GM19035 (cell line): ENCODE data around the gene PRDM10.
A peak's percentile ranks its signal among the peaks of the same experiment; 100 is the strongest.
"Not testable (repeated sequence)": the region's sequence is repeated elsewhere in the genome, so short reads cannot be mapped to it uniquely, and the experiment has no call there.

Source experiments
- ATAC-seq: cut with Tn5 transposase; IDR thresholded peaks from one replicate; pipeline ENCODE4 v1.9.1; 2021; ENCODE audit not compliant: unreplicated experiment

Gene PRDM10

DNA sequence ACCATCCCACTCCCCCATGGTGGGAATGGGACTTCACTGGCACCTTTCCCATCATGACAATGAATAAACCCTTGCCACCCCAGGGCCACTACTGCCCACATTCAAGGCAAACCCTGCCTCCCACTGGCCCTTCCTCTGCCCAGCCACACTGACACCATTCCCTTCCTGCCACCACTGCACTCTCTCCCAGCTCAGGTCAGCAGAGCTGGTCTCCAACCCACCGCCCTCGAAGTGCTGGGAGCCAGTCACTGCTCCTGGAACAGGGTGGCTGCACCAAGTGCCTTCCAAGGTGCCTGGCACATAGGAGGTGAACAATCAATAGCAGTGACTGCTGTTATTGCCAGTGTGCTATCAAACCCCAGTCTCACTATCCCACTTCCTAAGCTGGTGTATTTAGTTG is 27.1 kb downstream of the PRDM10 start:
- ATAC-seq: no peak

DNA sequence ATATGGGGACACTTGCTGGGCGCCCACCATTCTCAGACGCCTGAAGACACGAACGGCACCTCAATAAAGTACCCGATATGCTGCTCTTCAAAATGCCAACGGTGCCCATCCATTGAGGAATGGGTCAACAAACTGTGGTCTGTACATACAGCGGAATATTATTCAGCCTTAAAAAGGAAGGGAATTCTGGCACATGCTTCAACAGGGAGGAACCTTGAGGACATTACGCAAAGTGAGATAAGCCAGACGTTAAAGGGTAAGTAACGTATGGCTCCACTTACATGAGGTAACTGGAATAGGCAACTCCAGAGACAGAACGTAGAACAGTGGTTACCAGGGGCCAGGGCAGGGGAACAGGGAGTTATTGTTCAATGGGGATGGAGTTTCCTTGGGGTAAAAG is 28.0 kb downstream of the PRDM10 start:
- ATAC-seq: no peak

DNA sequence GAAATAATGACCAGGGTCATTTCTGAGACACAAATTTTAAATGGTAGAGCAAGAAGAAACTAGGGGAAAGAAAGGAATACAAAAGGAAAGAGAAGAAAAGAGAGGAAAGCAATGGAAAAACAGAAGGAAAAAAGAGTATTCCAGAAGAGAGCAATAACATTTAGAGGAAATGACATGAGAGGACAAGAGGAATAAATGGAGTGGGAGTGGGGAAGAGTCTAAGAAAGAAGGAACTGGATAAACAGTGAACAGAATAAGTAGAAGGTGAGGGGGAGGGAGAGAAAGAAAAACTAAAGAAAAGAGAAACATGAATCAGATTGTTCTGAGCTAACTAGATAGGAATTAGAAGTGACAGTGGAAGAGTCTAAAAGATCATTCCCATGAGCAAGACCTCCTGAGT is 28.4 kb downstream of the PRDM10 start:
- ATAC-seq: no peak

DNA sequence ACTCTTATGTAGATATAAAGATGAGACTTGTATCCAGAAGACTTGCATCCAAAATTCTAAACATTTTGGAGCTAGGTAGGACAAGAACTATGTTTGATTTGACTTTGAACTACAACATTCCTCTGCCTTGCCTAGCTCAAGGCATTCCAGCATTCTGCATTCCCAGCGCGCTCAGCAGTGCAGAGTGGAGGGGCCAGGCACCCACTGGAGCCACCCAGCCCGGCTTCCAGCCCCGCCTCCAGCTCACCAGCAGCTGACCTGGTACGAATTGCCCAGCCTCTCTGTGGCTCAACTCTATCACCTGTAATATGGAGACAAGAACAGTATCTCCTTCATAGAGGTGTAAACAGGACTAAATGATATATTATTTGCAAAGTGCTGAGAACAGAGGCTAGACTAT is 28.8 kb downstream of the PRDM10 start:
- no peak for ATAC-seq

DNA sequence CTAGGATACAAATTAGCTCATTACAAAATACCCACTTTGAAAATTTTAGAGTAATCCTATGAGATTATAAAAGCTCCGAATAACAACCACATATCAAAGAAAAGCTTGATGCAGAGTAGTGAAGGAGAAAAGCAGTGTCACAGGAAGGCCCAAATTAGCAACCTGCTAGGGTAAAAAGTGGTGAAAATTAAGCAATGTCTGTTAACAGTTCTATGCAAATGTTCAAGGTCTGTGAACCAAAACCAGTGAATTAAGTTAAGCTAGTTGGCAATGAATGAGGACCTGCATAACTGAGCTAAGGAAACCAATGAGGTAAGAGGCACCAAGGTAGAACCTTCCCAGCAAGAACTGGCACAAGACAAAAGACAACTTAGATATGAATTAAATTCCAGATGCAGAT is 29.6 kb downstream of the PRDM10 start:
- ATAC-seq: peak; percentile 91

DNA sequence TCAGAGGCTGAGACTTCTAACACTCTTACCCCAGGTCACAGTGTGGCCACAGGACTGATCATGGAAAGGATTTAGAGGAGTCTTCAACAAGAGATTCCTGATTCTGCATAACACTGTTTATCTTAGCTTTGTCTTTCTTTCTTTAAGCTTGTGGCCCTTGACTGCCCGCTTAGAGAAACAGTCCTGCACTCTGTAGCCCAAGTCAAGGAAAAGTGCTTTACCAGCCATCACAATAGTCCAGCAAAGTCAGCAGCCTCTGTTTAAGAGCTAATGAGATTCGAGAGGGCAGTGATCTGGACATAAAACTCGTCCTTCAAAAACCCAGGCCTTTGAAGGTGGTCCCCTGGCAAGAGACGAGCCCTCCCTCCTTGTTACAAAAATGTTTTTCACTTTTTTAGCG is 30.0 kb downstream of the PRDM10 start:
- ATAC-seq: no peak

DNA sequence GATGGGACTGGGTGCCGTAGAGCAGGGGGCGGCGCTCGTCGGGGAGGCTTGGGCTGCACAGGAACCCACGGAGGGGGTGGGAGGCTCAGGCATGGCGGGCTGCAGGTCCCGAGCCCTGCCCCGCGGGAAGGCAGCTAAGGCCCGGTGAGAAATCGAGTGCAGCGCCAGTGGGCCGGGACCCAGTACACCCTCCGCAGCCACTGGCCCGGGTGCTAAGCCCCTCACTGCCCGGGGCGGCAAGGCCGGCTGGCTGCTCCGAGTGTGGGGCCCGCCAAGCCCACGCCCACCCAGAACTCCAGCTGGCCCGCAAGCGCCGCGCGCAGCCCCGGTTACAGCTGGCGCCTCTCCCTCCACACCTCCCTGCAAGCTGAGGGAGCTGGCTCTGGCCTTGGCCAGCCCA is 30.8 kb downstream of the PRDM10 start:
- not testable (repeated sequence) for ATAC-seq

DNA sequence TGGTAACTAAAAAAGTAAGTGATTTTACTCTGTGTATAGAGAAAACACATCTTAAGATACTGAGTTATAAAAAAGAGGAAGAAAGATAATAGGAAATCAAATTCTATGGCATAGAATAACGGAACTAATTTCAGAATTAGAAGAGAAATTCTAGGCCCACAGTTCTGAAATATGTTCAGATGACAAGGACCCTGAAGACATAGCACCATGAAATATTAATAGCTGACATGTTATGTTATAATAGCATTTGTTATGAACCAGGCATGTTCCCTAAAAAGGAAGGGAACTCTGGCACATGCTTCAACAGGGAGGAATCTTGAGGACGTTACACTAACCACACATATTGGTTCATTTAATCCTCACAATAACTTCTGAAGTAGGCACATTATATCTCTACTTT is 32.7 kb downstream of the PRDM10 start:
- ATAC-seq: no peak

DNA sequence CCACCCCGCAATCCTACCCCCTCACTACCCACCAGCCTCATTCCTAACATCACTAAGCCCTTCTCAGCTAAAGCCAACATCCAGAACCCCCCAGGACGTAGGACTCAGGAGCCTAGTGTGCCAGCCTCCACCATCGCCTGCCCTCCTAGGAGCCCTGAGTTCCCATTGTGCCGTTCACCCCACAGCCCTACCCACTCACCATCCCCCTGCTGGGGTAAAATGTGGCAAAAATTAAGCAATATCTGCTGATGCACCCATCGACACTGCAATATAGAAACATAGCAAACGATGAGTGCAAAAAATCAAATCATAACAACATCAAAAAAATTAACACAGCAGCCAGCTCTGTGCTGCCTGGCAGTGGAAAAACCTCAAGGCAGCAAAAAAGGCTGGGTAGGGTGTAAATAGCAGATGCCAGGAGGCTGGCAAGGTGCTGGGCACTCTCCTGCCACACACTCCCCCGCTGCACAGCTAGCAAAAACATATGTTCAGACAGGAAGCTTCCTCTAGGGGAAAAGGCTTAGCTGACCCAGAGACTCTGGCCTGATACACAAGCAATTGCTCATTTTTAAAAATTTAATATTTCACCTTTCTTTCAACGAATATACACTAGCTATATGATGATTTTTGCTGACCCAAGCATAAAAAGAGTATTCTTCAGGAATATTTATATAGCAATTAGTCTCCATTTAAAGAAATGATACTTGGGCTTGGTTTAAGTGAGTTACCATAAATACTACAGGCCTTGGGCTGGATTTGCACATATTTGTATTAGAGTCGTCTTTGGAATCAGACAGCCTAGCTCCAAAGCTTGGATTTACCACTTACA is 33.8 kb downstream of the PRDM10 start:
- no peak for ATAC-seq

DNA sequence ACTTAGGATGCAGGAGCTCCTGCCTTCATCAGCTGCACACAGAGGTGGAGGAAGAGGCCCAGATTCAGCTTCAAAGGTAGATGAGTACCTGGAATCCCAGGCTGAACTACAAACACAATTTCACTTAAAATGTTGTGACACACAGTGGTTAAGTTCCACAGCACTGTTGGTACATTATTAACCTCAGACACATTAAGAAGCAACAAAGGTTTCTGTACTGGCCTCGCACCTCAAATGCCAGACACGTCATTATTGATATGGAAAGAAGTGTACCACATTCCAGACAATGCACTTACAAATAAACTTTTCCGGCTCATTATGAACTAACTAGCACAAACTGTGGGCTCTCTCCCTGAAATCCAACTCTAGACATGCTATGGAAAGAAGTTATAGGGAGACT is 34.6 kb downstream of the PRDM10 start:
- no peak for ATAC-seq

DNA sequence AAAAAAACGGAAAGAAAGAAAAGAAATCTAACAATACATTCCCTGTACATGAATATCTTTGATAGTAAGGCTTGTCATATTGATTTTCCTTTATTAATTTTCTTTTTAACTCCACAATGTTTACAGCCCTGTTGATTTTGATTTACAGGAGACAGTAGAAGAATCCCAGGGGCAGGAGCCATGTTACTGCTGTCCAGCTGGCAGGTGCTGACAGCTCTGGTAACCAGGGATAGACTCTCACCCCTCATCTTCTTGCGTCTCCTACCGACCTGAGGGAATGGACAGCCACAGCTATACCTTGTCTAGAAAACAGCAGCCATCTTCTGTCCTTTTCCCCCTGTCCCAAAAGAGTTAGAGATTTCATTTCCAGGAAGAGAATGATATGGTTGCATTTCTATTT is 37.4 kb downstream of the PRDM10 start:
- no peak for ATAC-seq

DNA sequence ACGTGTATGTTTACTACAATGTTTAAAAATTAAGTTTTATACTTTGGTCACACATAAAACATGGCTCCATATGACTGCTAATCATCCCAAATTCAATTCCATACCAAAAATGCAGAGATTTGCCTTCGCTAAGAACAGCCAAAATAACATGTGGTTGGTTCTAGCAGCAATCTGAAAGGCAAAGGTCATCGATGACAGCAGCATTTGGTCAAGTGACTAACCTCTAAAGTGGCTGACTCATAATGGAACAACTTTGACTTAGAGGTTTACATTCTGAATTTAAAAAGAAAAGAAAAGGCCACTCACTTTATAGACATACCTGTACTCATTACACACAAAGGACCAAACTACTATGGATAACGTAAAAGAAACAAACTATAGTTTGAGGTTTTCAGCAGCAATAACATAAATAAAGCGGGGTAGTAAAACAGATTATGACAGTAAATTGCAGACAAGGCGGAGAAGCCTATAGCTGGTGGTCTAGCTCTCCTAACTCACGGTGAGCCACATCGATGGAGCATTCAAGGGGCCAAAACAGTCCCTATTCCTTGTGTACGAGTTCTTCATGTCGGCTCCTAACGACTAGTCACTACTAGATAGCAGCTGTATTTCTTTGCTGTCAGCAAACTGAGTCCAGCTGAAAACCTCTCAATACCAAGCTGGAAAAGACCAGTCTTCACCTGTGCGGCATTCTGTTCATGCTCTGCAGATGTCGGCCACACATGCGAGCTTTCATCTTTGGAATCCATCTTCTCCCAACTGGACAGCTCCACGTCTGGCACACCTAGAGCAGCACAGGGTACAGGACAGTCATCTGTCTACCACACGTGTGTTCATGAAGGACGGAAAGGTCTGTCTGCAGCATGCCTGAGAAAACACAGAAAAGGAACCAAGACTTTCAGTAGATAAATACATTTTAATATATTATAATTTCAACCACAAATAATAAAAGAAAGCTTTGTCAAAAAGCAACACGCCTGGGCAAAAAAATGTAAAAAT is 42.1 kb downstream of the PRDM10 start:
- ATAC-seq: peak; percentile 96

DNA sequence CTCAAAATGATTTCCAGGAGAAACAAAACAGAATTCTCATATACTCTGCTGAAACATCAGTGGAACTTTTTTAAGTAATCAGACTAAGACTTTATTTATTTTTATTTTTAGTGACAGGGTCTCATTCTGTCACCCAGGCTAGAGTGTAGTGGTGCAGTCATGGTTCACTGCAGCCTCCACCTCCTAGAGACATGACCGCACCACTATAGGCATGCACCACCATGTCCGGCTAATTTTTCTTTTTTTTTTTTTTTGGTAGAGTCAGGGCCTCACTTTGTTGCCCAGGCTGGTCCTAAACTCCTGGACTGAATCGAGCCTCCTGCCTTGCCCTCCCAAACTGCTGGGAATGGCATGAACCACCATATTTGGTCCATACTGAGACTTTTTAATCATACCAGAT is 42.9 kb downstream of the PRDM10 start:
- no peak for ATAC-seq

DNA sequence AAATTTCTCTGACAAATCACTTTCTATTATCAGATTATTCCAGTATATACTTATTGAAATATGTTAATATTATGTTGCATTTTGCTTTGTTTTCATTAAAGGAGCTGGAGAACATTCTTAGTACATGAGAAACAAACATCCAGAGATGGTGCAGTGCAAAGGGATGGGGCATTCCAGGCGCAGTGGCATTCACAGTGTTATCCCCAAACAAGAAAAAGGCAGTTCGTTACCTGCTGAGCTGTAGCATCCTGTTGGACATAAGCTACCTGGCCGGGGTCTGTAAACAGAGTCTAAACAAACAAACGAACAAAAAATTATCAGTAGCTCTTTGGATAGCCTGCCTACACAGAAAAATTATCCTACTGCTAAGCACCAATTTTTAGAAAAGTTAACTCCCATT is 47.4 kb downstream of the PRDM10 start:
- no peak for ATAC-seq

DNA sequence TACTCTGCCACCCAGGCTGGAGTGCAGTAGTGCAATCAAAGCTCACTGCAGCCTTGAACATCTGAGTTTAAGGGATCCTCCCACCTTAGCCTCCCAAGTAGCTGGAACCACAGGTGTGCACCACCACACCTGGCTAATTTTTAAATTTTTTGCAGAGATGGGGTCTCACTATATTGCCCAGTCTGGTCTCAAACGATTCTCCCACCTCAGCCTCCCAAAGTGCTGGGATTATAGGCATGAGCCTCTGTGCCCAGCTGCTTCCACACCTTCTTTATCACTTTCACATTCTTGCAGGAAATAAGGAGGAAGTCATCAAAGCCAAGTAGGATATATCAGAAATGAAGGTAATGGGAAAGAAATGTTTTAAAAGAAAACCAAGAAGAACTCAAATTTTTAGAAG is 47.9 kb downstream of the PRDM10 start:
- ATAC-seq: not testable (repeated sequence)

DNA sequence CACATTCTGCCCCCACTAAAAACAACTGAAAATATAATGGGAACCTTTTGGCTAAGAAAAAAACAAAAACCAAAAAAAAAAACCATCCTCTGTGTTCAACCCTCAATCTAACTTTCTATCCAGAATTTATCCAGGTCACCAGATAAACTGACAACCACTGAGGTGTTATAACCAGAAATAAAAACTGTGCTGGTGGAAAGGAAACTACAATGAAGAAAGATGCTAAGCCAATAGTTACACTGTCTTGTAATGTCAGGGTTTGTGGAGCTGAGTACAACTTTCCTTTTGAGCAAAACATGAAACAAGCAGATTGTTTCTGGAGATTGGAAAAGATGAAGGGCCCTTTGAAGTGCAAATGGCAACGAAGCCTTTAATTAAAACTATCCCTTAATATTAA is 50.8 kb downstream of the PRDM10 start:
- no peak for ATAC-seq

DNA sequence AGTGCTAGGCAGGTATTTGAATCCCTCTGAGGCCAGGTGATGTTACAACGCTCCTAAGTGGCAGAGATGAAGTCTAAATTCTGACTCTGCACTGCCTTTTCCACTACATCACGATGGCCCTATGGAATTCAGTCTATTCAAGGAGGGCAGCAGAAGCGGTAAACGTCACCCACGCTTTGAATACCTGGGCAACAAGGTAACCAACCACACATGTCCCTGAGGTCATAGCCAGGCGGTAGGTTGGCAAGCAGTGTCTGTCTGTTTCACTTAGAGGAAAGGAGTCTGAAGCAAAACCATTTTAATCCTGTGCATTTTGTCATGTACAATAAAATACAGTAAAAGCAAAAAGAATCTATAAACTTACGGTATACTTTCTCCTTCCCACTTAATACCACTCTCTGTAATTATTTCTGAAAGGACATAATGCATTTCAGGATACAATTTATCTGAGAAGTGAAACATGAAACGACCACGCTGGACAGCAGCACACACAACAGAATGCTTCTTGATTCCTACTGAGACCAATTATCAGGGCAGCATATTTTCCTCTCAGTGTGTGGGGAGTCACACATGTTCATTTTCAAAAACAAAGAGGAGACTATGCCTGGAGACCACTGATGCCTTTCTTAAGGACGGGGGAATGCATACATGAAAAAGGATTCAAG is 51.3 kb downstream of the PRDM10 start:
- ATAC-seq: no peak

DNA sequence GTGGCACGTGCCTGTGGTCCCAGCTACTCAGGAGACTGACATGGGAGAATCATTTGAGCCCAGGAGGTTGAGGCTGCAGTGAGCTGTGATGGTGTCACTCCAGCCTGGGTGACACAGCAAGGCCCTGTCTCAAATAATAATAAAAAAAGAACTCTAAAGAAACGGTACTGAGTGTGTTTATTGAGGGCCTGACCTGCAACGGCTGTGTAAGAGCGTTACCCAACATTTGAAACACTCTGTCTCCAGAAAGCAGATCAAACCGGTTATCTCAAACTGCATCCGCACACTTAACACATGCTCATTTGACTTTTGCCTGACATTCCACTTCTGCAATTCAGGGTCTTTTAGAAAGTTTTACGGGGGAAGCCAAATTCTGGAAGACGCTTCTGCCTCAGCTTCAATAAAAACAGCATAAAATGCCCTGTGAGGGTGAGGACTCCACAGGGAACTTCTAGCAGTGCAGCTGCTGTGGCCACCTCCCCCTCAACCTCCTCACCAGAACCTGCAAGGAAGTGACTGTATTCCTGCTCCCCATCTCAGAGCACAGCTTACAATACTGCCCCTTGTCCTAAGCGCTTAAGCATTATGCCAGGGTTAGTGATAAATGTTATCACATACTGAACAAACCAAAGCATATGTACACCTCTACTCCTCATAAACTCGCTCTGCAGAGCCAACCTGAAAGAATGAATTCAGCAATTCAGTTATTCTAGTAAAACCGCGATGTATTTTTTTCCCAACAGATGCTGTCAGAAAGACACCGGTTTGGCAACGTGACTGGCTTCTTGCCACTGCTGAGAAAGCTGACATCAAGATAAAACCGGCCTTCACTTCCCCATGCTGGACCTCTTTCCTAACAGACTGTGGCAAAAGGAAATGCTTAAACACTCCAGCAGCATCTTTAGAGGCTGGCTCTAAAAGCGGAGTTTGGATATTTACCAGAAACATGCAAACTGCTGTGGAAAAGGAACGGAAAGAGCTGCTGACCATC is 52.2 kb downstream of the PRDM10 start:
- no peak for ATAC-seq

DNA sequence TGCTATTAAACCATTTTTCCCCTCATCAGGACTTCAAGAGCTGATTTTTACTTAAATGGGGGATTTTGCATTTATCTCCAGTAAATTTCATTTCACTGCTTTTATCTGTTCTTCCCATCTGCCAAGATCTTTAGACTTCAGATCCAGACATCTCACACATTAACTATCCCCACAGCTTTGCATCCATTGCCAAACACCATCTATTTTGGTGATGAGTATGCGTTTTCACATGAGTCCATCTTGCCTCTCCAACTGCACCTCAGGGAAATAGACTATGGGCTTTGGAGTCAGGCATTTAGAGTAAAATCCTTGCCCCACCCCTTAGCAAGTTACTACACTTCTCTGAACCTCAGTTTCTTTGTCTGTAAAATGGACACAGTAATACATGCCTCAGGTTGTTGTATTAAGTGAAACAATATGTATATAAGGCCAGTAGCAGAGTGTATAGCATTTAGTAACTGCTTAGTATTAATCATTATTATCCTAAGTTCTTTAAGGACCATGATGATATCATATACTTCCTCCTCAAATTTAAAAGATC is 53.6 kb downstream of the PRDM10 start:
- ATAC-seq: no peak

DNA sequence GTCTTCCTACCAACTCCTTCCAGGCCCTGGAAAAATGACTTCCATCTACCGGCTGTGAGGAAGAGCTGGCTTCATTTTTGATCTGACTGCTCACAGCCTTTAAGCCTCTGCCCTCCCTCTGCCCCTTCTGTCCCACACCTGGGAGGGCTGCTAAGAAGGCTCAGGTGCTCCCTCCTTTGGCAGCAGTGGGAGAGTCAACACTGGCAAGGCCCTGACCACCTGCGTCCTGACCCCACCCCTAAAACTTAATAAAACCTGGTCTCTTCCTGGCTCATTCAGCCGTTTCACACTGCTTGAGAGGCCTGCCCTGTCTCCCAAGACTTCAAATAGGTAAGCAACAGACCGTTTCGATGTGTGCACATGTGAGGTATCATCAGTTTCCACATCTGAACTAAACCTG is 55.2 kb downstream of the PRDM10 start:
- ATAC-seq: no peak
